Fibroblast of skin of right quadriceps (primary cell): Measurements from ENCODE around the gene EXOC4.
"Not testable (repeated sequence)": the region's sequence is repeated elsewhere in the genome, so short reads cannot be mapped to it uniquely, and the experiment has no call there.

Source experiments
- DNase-seq: peaks from one replicate; pipeline ENCODE4 v3.0.0-alpha.2; 2013

The EXOC4 gene

DNA sequence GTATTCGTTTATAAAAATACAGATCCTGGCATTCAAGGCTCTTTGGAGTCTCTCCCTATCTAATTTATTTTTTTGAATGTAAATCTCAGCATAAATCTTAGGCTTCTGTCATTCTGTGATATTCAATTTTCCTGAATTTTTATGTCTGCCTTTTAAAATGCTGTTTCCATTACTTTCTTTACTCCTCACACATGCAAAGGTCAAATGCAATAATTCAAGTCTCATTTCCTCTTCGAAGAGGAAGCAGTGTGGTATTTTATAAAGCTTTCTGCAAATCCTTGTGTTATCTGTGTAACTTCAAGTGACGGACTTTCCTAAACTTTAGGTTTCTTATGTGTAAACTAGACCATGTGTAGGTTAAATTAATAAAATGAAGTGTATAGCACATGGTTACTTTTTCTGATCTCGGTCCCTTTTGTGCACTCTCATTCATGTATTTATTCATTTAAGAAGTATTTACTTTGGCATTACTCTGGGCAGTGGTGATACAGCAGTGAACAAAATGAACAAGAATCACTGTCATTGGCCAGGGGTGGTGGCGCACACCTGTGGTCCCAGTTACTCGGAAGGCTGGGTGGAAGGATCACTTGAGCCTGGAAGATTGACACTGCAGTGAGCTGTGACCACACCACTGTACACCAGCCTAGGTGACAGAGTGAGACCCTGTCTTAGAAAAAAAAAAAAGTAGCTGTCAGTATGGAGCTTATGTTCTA lies 332.2 kb downstream of the EXOC4 start:
- DNase-seq = no peak

DNA sequence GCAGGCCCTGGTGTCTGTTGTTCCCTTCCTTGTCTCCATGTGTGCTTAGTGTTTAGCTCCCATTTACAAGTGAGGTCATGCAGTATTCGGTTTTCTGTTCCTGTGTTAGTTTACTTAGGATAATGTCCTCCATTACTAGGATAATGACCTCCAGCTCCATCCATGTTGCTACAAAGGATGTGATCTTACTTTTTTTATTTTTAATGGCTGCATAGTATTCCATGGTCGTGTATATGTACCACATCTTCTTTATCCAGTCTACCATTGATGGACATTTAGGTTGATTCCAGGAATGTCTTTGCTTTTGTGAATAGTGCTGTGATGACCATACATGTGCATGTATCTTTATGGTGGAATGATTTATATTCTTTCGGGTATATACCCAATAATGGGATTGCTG lies 333.4 kb downstream of the EXOC4 start:
- DNase-seq = no peak

DNA sequence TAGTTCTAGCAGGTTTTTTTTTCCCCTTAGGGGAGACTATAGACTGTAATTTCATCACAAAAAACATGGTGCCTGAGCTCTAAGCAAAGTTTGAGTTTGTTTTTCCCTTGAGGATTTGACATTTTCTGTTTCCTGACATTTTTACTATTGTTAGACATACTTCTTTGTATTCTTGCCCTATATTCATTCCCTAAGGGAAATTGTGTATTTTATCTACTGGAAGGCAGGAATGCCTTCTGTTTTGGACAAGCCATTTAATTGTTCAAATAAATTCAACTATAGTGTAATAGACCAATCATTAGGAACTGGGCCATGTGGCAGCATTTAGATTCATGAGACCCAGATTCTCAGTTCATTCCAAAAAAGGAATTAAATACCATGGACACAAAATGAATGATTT lies 335.0 kb downstream of the EXOC4 start:
- no peak for DNase-seq

DNA sequence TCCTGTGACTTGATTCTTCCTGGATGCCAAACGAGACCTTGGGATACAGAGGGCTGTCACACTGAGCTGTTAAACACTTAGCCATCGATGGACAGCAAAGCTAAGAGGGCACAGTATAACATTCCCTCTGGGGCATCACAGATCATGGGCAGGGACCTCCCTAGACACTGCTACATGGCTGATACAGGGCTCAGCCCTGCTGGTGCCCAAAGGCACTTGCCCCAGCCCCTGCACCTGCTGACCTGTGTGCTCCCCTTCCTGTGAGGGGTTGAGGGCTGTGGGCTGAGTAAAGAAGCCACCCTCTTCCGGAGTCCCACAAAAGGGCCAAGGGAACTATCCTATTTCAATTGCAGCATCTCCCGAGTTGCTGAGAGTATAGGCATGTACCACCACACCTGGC lies 337.9 kb downstream of the EXOC4 start:
- no peak for DNase-seq

DNA sequence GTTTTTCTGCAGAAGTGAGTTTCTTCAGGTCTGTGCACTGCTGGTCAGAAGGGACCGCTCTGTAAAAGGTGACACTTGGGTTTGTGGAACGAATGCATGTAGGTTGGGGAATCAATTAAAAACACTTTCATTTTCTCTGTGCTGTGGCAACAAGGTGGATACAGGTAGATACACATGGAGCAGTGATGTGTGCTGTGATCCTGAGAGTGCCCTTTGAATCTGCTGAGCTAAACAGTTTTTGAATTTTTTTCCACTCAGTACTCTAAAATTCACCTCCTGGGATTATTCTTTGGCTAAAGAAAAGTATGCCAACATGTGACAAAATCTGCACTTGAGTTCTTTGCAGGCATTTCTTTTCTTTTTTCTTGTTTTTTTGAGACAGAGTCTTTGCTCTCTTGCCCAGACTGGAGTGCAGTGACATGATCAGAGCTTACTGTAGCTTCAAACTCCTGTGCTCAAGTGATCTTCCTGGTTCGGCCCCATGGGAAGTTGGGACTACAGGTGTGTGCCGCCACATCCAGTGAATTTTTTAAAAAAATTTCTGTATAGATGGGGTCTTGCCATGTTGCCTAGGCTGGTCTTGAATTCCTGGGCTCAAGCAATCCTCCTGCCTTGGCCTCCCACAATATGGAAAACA lies 338.9 kb downstream of the EXOC4 start:
- no peak for DNase-seq

DNA sequence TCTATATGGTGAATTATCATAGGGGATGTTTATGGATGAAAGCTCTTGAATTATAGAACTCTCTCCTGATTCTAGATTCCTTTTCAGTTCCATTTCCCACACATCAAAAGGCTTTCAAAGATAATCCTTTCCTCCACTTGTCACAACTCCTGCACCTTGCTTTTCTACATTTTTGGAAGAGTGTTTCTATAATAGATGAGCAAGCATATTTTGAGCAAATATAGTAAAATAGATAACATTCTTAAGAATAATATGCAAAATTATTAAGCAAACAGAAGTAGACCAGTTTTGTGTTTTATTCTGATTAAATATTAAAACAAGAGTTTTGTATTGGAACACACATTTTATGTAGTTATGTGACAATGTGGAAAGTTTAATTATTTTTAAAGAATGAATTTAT lies 340.7 kb downstream of the EXOC4 start:
- DNase-seq = no peak

DNA sequence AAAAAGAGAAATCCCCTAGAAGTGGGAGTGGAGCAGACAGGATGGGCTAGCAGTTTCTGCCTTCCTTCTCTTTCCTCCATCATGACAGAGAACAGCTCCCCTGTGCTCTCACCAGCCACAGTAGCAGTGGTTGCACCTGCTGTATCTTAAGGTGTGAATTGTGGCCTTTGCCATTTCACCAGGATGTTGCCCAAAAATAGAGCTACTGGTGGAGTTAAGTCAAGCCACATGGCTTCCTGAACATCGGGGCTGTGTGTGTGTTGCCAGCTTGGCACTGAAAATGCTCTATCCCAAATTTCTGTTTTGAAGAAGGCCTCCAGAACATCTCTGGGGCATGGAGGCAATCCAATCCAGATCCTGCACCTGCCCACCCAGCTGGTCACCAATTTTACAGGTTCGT lies 348.7 kb downstream of the EXOC4 start:
- no peak for DNase-seq

DNA sequence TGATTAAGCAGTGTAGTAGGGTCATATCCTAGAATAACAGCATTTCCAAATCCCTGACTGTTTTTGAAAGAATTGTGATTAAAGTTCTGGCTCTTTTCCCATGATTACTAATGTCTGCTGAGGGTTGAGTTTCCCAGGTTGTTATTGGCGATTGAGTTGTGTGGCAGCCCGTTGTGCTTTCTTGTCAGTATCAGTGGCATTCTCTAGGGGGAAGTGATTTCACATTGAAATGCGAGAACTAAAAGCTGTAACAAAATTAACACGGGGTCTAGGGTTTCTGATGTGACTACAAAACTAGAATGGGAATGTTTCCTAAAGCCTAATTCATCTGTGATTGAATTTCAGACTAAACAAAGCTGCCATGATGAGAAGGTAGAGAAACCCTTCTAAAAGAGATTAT lies 349.4 kb downstream of the EXOC4 start:
- peak; percentile 62 for DNase-seq

DNA sequence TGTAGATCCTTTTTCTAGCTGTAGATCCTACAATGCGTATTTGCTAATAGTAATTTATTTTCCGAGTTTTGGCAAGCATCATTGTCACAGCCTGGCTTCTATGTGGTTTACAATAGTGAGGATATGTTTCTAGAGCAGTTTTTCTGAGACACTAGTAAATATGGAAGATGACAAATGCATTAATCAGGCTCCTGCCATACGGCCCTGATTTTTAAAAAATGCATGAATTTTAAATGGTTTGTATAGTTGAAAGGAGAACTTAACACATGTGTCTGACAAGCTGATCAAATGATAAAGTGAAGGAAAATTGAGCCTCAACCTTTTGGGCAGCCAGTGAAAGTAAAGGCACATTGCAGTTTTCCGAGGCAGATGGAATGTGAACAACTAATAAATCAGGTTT lies 354.1 kb downstream of the EXOC4 start:
- DNase-seq = no peak

DNA sequence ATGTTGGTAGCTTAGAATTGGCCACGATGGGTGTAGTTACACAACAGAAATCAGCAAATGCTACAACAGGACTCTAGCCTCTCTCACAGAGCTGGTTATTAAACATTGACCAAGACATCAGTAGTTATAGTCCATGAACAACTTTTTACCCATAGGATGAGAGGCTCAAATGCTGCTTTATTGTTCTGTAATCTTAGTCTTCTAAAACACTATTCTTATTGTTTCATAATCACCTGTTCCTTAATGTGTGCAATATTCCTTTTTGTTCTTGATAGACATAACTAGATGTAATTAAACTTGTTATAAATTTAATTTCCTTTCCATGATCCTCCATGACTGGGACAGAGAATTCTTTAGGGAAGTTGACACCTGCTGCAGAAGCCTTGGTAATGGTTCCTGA lies 356.9 kb downstream of the EXOC4 start:
- no peak for DNase-seq

DNA sequence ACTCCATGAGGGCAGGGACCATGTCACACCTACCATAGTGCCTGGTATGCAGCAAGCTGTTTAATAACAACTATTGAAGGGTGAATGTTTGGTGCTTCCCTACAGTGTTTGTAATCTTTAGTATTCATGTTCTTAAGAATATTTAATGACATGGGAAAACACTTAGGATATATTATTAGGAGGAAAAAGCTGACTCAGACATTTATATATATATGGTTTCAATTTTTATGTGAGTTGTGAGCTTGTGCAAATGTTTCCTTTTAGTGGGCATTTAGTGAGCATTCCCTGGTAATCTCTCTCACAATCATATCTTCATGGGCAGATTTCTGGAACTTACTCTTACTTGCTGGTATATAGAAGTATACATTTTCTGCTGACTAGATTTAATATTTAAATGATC lies 359.1 kb downstream of the EXOC4 start:
- no peak for DNase-seq

DNA sequence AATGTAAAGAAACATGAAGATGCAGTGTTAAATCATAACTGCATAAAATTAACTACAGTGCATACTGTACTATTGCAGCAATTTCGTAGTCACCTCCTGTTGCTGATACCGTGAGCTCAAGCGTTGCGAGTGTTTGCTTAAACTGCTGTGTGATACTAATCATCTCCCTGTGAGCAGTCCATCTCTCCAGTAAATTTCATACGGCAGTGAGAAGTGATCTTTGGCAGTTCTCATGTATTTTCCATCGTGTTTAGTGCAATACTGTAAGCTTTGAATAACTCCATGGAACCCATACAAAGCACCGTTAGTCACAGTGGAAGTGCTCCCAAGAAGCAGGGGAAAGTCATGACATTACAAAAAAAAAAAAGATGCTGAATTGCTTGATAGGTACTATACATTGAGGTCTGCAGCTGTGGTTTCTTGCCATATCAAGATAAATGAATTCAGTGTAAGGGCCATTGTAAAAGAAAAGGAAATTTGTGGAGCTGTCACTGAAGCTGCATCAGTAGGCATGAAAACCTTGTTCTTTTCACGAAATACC lies 360.4 kb downstream of the EXOC4 start:
- no peak for DNase-seq

DNA sequence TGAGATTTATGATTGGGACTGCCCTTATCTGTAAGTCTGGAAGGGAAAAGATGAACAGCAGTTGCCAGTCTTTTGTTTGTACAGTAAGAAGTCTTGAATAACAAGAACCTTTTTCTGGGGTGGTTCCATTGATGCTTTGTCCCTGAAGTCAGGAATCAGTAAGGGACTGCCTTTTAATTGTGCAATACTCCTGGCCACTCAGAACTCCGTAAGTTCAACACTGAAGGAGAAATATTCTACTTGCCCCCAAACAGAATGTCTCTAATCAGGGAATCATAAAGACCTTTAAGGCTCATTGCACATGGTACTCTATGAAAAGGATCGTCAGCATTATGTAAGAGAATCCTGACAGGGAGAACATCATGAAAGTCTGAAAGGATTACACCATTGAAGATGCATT lies 361.4 kb downstream of the EXOC4 start:
- no peak for DNase-seq

DNA sequence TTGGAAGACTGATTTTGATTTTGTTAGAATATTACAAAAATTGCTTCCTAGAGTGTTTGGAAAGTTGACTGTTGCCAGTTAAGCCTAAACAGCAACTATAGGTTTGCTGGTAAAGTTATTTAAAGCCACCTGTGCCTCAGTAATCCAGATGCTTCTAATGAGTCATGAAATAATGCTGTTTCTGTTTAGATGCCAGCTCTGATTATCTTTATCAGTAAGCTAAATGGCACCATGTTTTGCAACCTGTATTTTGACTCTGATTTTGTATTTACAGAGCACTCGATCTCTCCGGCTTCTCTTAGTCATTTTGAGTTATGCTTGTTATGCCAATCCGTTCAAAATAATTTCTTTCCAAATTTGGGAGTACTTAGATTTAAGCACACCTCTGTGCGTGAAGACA lies 366.1 kb downstream of the EXOC4 start:
- no peak for DNase-seq

DNA sequence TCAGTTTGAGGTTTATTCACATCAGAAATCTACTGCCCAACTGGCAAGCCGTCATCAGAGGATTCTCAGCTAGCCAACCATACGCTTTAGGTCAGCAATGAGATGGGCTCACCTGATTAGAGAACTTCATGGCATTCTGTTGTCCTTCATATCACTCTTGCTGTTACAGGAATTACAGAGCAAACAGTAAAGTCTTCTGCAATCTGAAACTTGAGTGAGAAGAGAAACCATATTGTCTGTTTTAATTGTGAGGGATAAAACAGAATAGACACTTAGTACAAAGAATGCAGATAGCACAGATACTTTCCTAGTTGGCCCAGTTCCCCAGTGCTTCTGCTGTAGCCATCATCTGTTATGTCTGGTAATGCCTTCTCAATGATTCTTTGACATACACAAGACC lies 366.6 kb downstream of the EXOC4 start:
- no peak for DNase-seq

DNA sequence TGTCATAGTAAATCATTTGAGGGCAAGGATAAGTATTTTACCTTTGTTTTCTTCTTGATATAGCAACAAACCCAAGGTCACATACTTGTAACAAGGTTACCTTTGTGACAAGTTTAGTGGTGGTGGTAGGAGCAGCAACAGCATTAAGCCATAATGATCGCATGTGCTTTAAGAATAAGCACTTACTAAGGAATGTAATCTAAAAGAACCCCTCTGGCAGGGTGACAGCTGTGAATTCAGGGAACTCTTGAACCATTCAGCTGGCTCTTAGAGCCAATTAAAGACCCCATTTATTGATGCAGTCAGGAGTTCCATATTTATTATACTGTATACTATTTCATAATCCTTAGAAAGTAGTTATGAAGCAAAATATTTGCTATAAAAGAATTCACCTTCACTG lies 370.8 kb downstream of the EXOC4 start:
- no peak for DNase-seq

DNA sequence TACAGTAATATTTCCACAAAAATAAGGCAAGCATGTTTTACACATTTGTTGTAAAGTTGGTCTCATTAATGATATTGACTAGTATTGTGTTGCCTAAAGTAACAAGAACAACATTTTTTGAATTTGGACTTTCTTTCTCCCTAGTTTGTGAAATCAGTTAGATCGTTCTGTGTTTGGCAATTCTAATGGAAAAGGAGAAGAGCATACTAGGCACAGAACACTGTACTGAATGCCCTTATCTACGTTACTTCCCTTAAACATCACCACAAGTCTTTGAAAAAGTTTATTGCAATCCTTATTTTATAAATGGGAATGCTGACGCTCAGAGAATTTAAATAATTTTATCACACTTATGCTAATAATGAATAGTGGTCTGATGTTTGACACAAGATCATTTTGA lies 372.2 kb downstream of the EXOC4 start:
- DNase-seq = no peak

DNA sequence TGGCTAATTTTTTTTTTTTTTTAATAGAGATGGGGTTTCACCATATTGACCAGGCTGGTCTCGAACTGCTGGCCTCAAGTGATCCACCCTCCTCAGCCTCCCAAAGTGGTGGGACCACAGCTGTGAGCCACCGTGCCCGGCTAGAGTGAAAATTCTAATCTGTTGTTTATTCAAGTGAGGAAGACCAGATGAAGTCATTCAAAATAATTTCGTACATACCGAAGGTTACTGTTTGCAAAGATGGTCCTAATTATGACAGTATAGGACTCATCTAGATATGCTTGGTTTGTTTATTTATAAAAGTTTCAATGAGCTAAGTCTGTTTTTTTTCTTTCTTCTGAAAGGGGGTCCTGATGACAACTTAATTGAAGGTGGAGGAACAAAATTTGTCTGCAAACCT lies 376.8 kb downstream of the EXOC4 start:
- peak; percentile 78 for DNase-seq

DNA sequence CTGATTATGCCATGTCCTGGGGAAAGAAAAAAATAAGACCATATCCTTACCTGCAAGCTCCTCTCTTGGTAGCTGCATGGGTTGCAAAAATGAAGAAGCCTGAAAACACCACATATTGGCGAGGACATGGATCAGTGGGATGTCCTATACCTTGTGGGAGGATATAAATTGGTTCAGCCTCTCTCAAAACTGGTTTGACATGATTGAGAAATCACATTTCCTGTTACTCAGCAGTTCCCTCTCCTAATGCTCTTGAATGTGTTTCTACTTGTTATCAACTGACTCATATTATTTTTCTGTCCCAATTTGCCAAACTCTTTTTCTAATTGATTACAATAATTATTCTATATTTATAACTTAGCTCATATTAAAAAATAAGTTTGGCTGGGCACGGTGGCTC lies 380.2 kb downstream of the EXOC4 start:
- DNase-seq = peak; percentile 48

DNA sequence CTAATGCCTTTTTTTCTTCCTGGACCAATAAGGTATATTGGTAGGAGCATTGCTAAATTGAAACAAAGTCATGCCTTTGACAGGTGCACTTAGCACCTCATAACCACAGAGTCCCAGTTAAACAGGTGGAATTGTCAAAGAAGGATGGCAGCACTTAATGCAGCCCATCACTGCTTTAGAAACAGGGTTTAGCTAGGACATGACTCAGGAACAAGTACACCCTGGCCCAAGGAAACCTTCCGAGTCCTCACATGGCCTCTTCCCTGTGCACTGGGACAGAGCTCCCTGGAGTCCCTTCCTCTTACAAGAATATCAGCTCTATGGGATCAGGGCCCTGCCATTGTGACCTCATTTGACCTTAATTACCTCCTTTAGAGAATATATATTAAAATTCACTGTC lies 382.7 kb downstream of the EXOC4 start:
- no peak for DNase-seq

DNA sequence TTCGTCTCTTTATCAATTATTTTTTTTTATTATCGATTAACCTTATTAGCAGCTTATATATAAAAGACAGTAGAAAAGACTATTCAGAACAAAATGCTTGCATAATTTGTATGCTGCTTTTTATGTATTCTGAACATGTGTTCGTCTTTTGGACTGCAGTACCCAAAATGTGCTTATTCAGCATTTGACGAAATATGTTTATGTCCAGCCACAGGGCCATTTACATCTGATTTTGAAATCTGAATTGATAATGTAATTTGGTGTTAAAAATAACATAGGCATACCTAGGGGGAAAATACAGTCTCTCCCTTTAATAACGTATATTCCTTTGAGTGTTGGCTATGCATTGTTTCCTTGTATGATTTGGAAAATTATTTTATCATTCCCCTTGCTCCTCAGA lies 386.0 kb downstream of the EXOC4 start:
- no peak for DNase-seq

DNA sequence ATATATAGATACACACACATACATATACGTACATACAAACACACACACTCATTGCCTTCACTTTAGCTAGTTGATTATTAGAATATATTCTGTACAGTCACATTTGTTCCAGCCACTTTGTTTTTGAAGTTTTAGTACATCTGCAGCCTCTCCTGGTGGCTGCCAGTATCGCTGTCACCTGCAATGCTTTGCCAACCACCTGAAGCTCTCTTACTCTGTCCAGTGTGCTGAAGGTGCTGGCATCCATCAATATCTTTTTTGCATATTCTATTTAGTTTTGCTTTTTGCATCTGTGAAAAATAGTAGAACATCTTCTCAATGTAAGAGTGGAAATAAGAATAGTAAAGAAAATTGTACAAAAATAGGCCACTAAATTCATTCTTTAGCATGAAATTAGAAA lies 388.6 kb downstream of the EXOC4 start:
- no peak for DNase-seq

DNA sequence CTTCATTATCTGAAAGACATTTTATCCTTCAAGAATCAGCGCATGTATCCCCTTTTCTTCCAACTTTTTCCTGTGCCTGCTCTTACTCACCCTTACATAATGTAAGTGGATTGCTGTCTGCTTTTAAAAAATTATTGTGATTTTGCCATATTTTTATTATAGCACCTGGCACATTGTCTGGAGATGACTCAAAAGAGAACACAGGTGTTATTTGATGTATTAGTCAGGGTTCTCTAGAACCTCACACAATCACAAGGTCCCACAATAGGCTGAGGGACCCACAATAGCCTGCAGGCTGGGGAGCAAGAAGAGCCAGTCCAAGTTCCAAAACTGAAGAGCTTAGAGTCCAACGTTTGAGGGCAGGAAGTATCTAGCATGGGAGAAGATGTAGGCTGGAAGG lies 390.0 kb downstream of the EXOC4 start:
- no peak for DNase-seq

DNA sequence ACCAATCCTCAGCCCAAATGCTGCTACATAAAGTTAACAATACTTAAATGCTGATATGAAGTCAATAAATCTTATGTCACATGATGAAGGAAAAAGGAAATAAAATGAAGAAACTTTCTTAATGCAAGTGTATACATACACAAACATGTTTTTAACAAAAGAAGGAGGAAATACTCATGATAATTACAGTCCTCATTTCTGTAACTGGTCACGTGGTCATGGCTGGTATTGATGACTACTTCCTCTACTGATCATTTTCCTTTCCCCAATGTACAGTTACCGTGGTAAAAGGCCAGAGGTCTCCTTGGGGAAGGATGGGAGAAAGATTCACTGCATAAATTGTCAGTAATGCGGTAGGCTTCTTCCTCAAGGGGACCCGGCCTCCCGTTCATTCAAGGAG lies 390.8 kb downstream of the EXOC4 start:
- DNase-seq = not testable (repeated sequence)

DNA sequence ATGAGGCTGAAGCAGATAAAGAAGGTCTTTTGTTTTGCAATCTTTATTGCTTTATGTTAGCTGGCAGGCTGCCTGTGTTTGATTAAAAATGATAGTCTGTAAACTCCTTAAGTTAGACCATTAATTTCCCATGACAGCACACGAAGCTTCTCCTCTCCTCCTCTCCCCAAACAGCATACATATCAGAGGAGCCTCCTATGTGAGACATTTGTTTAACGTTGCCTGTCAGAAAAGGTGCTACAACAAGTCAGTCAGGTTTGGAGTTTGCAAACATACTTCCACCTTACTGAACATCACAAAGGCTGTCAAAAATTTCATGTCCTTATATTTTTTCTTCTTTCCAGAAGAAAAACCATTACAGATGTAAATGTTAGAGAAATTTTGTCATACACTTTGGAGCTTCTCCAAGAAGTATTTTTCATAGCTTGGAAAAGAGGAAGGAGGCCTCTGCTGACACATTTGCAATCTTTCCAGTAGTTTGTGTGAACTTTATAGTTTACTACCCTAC lies 393.1 kb downstream of the EXOC4 start:
- peak; percentile 55 for DNase-seq
